Measurements from ENCODE around the gene TRPM2. TPM values are rescaled to one million over a fixed set of nuclear protein-coding genes. Genes with fewer than 3 reads are reported as not detected.

The TRPM2 gene
- total RNA-seq, 2 experiments from 2014 or later, result 2.6 to 3.7 TPM

DNA sequence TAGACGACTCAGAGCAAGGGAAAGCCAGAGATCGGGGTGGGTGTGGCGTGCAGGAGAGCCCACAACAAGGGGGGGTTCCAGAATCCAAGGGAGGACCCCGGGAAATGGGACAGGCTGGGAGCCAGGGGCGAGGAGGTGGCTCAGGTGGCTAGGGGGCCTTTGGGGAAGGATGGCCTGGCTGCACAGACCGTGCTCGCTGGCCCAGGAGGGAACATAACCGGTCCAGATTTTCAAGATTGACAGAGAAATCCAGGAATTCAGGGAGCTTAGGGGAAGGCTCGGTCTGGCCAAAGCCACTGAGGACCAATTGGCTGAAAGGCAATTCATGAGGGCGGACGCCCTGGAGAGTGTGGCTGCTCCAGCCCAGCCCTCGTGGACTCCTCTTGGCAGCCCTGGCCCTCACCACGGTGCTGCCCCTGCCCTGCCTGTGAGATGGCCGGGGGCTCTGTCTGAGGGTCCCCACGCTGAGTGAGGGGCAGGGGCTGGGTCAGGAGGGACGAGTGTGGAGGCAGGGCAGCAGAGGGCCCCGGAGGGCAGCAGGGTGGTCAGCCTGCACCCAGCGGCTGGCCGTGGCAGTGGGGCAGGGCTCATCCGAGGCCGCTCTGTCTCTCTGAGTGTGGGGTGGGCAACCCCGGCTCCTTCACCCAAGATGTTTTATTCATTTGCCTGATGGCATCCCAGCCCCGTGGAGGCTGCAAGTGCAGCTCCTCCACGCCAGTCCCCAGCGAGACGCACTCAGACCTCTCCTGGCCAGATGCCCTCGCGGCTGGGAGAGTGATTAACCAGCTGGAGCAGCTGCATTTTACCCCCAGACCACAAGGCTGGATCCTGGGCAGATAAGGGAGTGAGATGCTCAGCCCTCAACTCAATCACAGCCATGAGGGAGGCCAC, 96.3 kb downstream of the TRPM2 start:
- H3K36me3 Mint-ChIP-seq (ENCODE audit: low read depth), result no peaks in the 10 kb centered on the region
- CTCF ChIA-PET, result no interaction called here

DNA sequence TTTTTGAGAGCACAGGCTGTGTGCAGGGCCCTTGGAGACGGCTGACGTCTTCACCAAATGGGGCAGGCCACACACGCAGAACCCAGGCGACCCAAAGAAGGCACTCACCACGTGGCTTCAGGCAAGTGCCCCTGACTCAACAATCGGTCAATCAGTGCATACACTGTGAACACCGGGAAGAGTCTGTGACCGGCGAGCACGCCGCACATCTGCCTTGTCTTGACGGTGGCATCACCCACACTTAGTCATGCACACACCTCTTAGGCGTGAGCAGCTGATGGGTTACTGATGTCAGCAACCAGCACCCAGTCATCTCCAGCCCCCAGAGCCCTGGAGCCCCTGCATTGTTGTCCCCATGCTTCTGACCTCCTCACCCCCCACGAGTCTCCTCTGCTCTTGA, 97.0 kb downstream of the TRPM2 start:
- H3K9me3 Mint-ChIP-seq, result peaks cover 7% of the 10 kb centered on the region
- H3K36me3 Mint-ChIP-seq (ENCODE audit: low read depth), result no peaks in the 10 kb centered on the region
- peaks cover 14% of the 10 kb centered on the region for H3K27me3 Mint-ChIP-seq
- no peak overlapping the region for H3K27ac Mint-ChIP-seq
- no peak overlapping the region for H3K4me3 Mint-ChIP-seq
- intact Hi-C loops (cut with micrococcal nuclease), result no loop called here
- CTCF ChIA-PET, result no interaction called here
- H3K4me1 Mint-ChIP-seq (ENCODE audit: low read depth), result no peaks in the 10 kb centered on the region
- POLR2A ChIA-PET, result no interaction called here
- DNase-seq (no peak), ATAC-seq (no peak)
- TF ChIP-seq, protein P1, sequence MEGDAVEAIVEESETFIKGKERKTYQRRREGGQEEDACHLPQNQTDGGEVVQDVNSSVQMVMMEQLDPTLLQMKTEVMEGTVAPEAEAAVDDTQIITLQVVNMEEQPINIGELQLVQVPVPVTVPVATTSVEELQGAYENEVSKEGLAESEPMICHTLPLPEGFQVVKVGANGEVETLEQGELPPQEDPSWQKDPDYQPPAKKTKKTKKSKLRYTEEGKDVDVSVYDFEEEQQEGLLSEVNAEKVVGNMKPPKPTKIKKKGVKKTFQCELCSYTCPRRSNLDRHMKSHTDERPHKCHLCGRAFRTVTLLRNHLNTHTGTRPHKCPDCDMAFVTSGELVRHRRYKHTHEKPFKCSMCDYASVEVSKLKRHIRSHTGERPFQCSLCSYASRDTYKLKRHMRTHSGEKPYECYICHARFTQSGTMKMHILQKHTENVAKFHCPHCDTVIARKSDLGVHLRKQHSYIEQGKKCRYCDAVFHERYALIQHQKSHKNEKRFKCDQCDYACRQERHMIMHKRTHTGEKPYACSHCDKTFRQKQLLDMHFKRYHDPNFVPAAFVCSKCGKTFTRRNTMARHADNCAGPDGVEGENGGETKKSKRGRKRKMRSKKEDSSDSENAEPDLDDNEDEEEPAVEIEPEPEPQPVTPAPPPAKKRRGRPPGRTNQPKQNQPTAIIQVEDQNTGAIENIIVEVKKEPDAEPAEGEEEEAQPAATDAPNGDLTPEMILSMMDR (IDR thresholded peaks at IDR 0.05), result no peak

More for the DNA sequence above, 96.3 kb downstream of the TRPM2 start:
- TF ChIP-seq, protein P1 (IDR thresholded peaks at IDR 0.05), result no peak
- POLR2A ChIA-PET, result no interaction called here
- intact Hi-C loops (cut with micrococcal nuclease), result no loop called here
- DNase-seq (no peak), ATAC-seq (no peak)
- Mint-ChIP-seq H3K27ac (no peak overlapping the region), H3K4me1 (ENCODE audit: low read depth) (no peaks in the 10 kb centered on the region), H3K4me3 (no peak overlapping the region), H3K27me3 (peaks cover 14% of the 10 kb centered on the region), H3K9me3 (peaks cover 7% of the 10 kb centered on the region)

DNA sequence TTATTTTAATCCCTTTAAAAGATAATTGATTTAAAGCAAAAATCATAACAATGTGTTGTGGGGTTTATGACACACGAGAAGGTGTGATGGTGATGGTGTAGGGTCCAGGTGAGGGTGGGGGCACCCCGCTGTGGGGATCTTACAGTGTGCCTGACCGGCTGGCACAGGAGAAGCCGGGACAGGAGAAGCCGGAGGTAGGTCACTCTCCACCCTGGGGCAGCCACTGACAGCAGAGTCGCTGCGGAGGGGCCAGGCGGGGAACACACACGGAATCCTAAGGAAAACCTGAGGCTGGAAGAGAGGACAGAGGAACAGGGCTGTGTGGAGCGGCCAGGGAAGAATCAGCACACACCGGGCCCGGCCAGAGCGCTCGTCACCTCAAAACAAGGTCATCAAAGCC, 97.6 kb downstream of the TRPM2 start:
- no peak for ATAC-seq
- intact Hi-C loops (cut with micrococcal nuclease), result no loop called here
- no peak for DNase-seq
- Mint-ChIP-seq H3K4me1 (ENCODE audit: low read depth) (no peaks in the 10 kb centered on the region), H3K27ac (no peak overlapping the region), H3K36me3 (ENCODE audit: low read depth) (no peaks in the 10 kb centered on the region), H3K27me3 (peaks cover 14% of the 10 kb centered on the region), H3K9me3 (peaks cover 7% of the 10 kb centered on the region), H3K4me3 (no peak overlapping the region)
- TF ChIP-seq, protein P1 (IDR thresholded peaks at IDR 0.05), result no peak
- CTCF ChIA-PET, result no interaction called here
- POLR2A ChIA-PET, result no interaction called here

DNA sequence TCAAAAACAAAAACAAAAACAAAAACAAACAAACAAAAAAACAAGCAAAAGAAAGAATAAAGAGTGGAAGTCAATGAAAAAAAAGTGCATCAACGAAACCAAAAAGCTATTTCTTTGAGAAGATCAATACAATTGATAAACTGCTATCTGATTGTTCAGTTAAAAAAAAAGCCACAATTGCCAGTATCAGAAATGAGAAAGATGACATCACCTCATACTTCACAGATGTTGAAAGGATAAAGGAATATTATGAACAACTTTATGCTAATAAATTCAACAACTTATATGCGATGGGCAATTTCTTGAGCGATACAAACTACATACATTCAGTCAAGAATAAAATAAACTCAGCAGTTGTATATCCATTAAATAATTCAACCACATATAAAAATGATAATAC, 99.7 kb downstream of the TRPM2 start:
- Mint-ChIP-seq H3K4me3 (no peak overlapping the region), H3K4me1 (ENCODE audit: low read depth) (no peaks in the 10 kb centered on the region), H3K27ac (no peak overlapping the region), H3K27me3 (peaks cover 10% of the 10 kb centered on the region), H3K36me3 (ENCODE audit: low read depth) (no peaks in the 10 kb centered on the region), H3K9me3 (peaks cover 7% of the 10 kb centered on the region)
- ATAC-seq (no peak), DNase-seq (no peak)
- intact Hi-C loops (cut with micrococcal nuclease), result no loop called here
- ChIA-PET CTCF (interaction anchor here (0.6 kb wide), 1 partner anchor 291 kb away, joined by 3 read pairs; no protein-coding TSS in a partner anchor), POLR2A (no interaction called here)
- TF ChIP-seq, protein P1 (IDR thresholded peaks at IDR 0.05), result no peak

DNA sequence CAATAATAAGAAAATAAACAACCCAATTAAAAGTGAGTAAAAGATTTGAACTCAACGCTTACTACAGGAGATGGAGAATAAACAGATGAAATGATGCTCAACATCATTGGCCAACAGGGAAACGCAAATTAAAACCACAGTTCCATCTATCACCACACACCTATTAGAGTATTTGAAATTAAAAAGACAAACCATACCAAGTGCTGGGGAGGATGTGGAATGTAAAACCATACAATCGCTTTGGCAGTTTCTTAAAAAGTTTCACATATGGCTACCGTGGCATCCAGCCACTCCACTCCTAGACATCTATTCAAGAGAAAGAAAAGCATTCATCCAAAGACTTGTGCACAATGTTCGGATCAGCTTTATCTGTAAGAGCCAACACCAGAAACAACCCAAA, 100.6 kb downstream of the TRPM2 start:
- ChIA-PET CTCF (no interaction called here), POLR2A (interaction anchor here (1.2 kb wide), 1 partner anchor 26 kb away, joined by 3 read pairs; no protein-coding TSS in a partner anchor)
- Mint-ChIP-seq H3K27ac (no peak overlapping the region), H3K27me3 (peaks cover 7% of the 10 kb centered on the region), H3K9me3 (peaks cover 7% of the 10 kb centered on the region), H3K4me1 (ENCODE audit: low read depth) (no peaks in the 10 kb centered on the region), H3K36me3 (ENCODE audit: low read depth) (no peaks in the 10 kb centered on the region), H3K4me3 (peak overlapping the region; percentile 10)
- TF ChIP-seq, protein P1 (IDR thresholded peaks at IDR 0.05), result no peak
- ATAC-seq (no peak), DNase-seq (no peak)
- intact Hi-C loops (cut with micrococcal nuclease), result no loop called here
